HEK293 (cell line): Measurements from ENCODE around the gene PBLD.

Experiments used
- EGR2 ChIP-seq: fragments of 450-650 bp; formaldehyde crosslinking; IDR thresholded peaks from 2 replicates; pipeline ENCODE4 v1.5.1; 2016; ENCODE audit warnings: low read depth, missing biosample characterization, missing genetic modification characterization
- GLIS1 ChIP-seq: fragments of 450-650 bp; formaldehyde crosslinking; IDR thresholded peaks from 2 replicates; pipeline ENCODE4 v1.5.1; 2016; ENCODE audit warnings: missing biosample characterization, missing genetic modification characterization
- KLF1 ChIP-seq: fragments of 450-650 bp; formaldehyde crosslinking; IDR thresholded peaks from 2 replicates; pipeline ENCODE4 v1.5.1; 2016; ENCODE audit warnings: missing biosample characterization, missing genetic modification characterization
- OSR2 ChIP-seq: fragments of 450-650 bp; formaldehyde crosslinking; IDR thresholded peaks from 2 replicates; pipeline ENCODE4 v1.5.1; 2016; ENCODE audit warnings: missing biosample characterization, missing genetic modification characterization
- REPIN1 ChIP-seq: fragments of 450-650 bp; formaldehyde crosslinking; IDR thresholded peaks from 2 replicates; pipeline ENCODE4 v1.5.1; 2017; ENCODE audit warnings: missing biosample characterization, missing genetic modification characterization, low read depth
- TCF7L2 ChIP-seq: IDR thresholded peaks from 2 replicates; pipeline ENCODE4 v1.6.1; 2011; ENCODE audit warnings: low read depth, mild to moderate bottlenecking, inconsistent platforms, low read length, moderate library complexity, borderline replicate concordance
- YY2 ChIP-seq: fragments of 450-650 bp; formaldehyde crosslinking; IDR thresholded peaks from 2 replicates; pipeline ENCODE4 v1.5.1; 2016; ENCODE audit warnings: missing biosample characterization, missing genetic modification characterization
- ZBTB17 ChIP-seq: fragments of 450-650 bp; formaldehyde crosslinking; IDR thresholded peaks from 2 replicates; pipeline ENCODE4 v1.5.1; 2016; ENCODE audit warnings: missing biosample characterization, missing genetic modification characterization
- ZBTB48 ChIP-seq: fragments of 450-650 bp; formaldehyde crosslinking; IDR thresholded peaks from 2 replicates; pipeline ENCODE4 v1.5.1; 2016; ENCODE audit warnings: missing biosample characterization, missing genetic modification characterization
- ZNF211 ChIP-seq: fragments of 450-650 bp; formaldehyde crosslinking; IDR thresholded peaks from 2 replicates; pipeline ENCODE4 v1.5.1; 2016; ENCODE audit warnings: low read depth, missing biosample characterization, missing genetic modification characterization
- ZNF274 ChIP-seq, 2 experiments: fragments of 200-500 bp in 1 of 2; fragments of 450-650 bp in 1 of 2; sonication (Bioruptor generic) in 1 of 2; formaldehyde crosslinking in 1 of 2; IDR thresholded peaks; 2 replicates each; pipeline versions ENCODE4 v1.5.1 to v1.6.1; 2014 to 2016; ENCODE audit warnings: borderline replicate concordance in 1 of 2, inconsistent platforms in 1 of 2, low read length in 1 of 2, missing biosample characterization in 1 of 2, missing genetic modification characterization in 1 of 2
- ZNF350 ChIP-seq: fragments of 450-650 bp; formaldehyde crosslinking; IDR thresholded peaks from 2 replicates; pipeline ENCODE4 v1.5.0; 2017; ENCODE audit warnings: missing biosample characterization, mild to moderate bottlenecking, missing genetic modification characterization
- ZNF777 ChIP-seq: fragments of 450-650 bp; formaldehyde crosslinking; IDR thresholded peaks from 2 replicates; pipeline ENCODE4 v1.5.1; 2017; ENCODE audit warnings: missing biosample characterization, missing genetic modification characterization, borderline replicate concordance
- ZNF791 ChIP-seq: fragments of 450-650 bp; formaldehyde crosslinking; IDR thresholded peaks from 2 replicates; pipeline ENCODE4 v1.5.1; 2016; ENCODE audit warnings: missing biosample characterization, missing genetic modification characterization
- TF ChIP-seq, protein P1 (sequence below): fragments of 450-650 bp; formaldehyde crosslinking; IDR thresholded peaks from 2 replicates; pipeline ENCODE4 v1.5.1; 2016; ENCODE audit warnings: missing biosample characterization, missing genetic modification characterization
- TF ChIP-seq, protein P2 (sequence below): fragments of 450-650 bp; formaldehyde crosslinking; conservative IDR thresholded peaks from 2 replicates; pipeline ENCODE4 v1.5.1; 2016; ENCODE audit warnings: low read depth, missing biosample characterization, missing genetic modification characterization
- TF ChIP-seq, protein P3 (sequence below): fragments of 450-650 bp; formaldehyde crosslinking; IDR thresholded peaks from 2 replicates; pipeline ENCODE4 v1.5.1; 2016; ENCODE audit warnings: missing biosample characterization, missing genetic modification characterization
- TF ChIP-seq, protein P4 (sequence below): fragments of 450-650 bp; formaldehyde crosslinking; IDR thresholded peaks from 2 replicates; pipeline ENCODE4 v1.5.1; 2016; ENCODE audit warnings: missing biosample characterization, missing genetic modification characterization, low read depth
- TF ChIP-seq, protein P5 (sequence below): fragments of 450-650 bp; formaldehyde crosslinking; IDR thresholded peaks from 2 replicates; pipeline ENCODE4 v1.5.0; 2017; ENCODE audit warnings: missing biosample characterization, missing genetic modification characterization, borderline replicate concordance
- TF ChIP-seq, protein P6 (sequence below): fragments of 450-650 bp; formaldehyde crosslinking; IDR thresholded peaks from 2 replicates; pipeline ENCODE4 v1.5.1; 2016; ENCODE audit warnings: missing biosample characterization, missing genetic modification characterization
- TF ChIP-seq, protein P7 (sequence below): fragments of 450-650 bp; formaldehyde crosslinking; optimal IDR thresholded peaks from 2 replicates; pipeline ENCODE3; 2016; ENCODE audit warnings: missing biosample characterization, mild to moderate bottlenecking, missing genetic modification characterization
- TF ChIP-seq, protein P8 (sequence below): fragments of 450-650 bp; formaldehyde crosslinking; IDR thresholded peaks from 2 replicates; pipeline ENCODE4 v1.5.1; 2016; ENCODE audit warnings: missing biosample characterization, missing genetic modification characterization

The PBLD gene

DNA sequence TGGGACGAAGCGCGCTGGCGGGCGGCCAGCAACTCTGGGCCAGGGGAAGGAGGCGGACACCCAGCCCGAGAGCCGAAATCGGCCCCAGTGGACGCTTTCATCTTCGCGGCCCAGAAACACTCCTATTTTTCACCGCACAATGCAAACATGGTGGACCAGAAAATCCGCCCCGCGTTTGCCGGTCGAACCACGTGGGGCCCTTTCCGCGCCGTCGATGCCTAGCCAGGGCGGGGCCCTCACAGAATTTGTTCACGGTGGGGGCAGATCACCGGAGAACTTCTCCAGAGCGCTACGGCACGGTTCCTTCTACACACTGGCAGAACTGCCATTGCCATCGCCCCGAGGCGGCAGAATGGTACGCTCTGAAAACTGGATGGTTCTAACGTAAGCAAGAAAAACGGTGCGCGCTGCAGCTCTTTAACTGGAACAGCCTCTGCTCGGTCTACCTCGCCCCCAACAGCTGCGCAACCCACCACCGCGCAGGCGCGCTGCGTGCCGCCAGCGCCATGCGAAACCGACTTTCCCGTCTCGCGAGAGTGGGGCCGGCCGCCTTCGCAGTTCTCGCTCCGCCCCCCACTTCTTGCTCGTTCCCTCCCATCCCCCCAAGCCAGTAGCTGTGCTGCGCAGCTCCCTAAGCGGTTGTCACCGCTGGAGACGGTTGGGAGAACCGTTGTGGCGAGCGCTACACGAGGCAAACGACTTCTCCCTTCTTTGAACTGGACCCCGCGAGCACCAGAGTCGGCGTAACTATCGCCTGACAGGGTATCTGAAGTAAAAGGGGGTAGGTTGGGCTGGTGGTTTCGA is 1.1 kb downstream of the PBLD start, which contains the start of gene HNRNPH3 (continued):
- TF ChIP-seq, protein P1, sequence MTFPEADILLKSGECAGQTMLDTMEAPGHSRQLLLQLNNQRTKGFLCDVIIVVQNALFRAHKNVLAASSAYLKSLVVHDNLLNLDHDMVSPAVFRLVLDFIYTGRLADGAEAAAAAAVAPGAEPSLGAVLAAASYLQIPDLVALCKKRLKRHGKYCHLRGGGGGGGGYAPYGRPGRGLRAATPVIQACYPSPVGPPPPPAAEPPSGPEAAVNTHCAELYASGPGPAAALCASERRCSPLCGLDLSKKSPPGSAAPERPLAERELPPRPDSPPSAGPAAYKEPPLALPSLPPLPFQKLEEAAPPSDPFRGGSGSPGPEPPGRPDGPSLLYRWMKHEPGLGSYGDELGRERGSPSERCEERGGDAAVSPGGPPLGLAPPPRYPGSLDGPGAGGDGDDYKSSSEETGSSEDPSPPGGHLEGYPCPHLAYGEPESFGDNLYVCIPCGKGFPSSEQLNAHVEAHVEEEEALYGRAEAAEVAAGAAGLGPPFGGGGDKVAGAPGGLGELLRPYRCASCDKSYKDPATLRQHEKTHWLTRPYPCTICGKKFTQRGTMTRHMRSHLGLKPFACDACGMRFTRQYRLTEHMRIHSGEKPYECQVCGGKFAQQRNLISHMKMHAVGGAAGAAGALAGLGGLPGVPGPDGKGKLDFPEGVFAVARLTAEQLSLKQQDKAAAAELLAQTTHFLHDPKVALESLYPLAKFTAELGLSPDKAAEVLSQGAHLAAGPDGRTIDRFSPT (tag by site-specific recombination), result peak; percentile 60
- TF ChIP-seq ZNF791 (tag by site-specific recombination), result no peak
- TF ChIP-seq OSR2 (tag by site-specific recombination), result peak; percentile 94
- TF ChIP-seq, protein P2, sequence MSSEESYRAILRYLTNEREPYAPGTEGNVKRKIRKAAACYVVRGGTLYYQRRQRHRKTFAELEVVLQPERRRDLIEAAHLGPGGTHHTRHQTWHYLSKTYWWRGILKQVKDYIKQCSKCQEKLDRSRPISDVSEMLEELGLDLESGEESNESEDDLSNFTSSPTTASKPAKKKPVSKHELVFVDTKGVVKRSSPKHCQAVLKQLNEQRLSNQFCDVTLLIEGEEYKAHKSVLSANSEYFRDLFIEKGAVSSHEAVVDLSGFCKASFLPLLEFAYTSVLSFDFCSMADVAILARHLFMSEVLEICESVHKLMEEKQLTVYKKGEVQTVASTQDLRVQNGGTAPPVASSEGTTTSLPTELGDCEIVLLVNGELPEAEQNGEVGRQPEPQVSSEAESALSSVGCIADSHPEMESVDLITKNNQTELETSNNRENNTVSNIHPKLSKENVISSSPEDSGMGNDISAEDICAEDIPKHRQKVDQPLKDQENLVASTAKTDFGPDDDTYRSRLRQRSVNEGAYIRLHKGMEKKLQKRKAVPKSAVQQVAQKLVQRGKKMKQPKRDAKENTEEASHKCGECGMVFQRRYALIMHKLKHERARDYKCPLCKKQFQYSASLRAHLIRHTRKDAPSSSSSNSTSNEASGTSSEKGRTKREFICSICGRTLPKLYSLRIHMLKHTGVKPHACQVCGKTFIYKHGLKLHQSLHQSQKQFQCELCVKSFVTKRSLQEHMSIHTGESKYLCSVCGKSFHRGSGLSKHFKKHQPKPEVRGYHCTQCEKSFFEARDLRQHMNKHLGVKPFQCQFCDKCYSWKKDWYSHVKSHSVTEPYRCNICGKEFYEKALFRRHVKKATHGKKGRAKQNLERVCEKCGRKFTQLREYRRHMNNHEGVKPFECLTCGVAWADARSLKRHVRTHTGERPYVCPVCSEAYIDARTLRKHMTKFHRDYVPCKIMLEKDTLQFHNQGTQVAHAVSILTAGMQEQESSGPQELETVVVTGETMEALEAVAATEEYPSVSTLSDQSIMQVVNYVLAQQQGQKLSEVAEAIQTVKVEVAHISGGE (tag by site-specific recombination), result 0 out of 2 replicates have a peak, but pooled peaks have one; percentile 22
- peak; percentile 91 for TF ChIP-seq ZBTB48 (tag by site-specific recombination)
- TF ChIP-seq YY2 (tag by site-specific recombination), result no peak
- TF ChIP-seq ZBTB17 (tag by site-specific recombination), result peak; percentile 88
- TF ChIP-seq TCF7L2, result no peak
- TF ChIP-seq, protein P3, sequence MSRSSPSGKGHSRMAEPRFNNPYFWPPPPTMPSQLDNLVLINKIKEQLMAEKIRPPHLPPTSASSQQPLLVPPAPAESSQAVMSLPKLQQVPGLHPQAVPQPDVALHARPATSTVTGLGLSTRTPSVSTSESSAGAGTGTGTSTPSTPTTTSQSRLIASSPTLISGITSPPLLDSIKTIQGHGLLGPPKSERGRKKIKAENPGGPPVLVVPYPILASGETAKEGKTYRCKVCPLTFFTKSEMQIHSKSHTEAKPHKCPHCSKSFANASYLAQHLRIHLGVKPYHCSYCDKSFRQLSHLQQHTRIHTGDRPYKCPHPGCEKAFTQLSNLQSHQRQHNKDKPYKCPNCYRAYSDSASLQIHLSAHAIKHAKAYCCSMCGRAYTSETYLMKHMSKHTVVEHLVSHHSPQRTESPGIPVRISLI (tag by site-specific recombination), result no peak
- TF ChIP-seq GLIS1 (tag by site-specific recombination), result peak; percentile 66
- TF ChIP-seq ZNF211 (tag by site-specific recombination), result no peak
- peak; percentile 72; the same call in 1 of the 2 replicates for TF ChIP-seq ZNF777 (tag by site-specific recombination)
- TF ChIP-seq, protein P4, sequence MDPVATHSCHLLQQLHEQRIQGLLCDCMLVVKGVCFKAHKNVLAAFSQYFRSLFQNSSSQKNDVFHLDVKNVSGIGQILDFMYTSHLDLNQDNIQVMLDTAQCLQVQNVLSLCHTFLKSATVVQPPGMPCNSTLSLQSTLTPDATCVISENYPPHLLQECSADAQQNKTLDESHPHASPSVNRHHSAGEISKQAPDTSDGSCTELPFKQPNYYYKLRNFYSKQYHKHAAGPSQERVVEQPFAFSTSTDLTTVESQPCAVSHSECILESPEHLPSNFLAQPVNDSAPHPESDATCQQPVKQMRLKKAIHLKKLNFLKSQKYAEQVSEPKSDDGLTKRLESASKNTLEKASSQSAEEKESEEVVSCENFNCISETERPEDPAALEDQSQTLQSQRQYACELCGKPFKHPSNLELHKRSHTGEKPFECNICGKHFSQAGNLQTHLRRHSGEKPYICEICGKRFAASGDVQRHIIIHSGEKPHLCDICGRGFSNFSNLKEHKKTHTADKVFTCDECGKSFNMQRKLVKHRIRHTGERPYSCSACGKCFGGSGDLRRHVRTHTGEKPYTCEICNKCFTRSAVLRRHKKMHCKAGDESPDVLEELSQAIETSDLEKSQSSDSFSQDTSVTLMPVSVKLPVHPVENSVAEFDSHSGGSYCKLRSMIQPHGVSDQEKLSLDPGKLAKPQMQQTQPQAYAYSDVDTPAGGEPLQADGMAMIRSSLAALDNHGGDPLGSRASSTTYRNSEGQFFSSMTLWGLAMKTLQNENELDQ (tag by site-specific recombination), result no peak
- peak; percentile 66; the same call in 1 of the 2 replicates for TF ChIP-seq REPIN1
- peak; percentile 88 for TF ChIP-seq EGR2 (tag by site-specific recombination)
- TF ChIP-seq, protein P5, sequence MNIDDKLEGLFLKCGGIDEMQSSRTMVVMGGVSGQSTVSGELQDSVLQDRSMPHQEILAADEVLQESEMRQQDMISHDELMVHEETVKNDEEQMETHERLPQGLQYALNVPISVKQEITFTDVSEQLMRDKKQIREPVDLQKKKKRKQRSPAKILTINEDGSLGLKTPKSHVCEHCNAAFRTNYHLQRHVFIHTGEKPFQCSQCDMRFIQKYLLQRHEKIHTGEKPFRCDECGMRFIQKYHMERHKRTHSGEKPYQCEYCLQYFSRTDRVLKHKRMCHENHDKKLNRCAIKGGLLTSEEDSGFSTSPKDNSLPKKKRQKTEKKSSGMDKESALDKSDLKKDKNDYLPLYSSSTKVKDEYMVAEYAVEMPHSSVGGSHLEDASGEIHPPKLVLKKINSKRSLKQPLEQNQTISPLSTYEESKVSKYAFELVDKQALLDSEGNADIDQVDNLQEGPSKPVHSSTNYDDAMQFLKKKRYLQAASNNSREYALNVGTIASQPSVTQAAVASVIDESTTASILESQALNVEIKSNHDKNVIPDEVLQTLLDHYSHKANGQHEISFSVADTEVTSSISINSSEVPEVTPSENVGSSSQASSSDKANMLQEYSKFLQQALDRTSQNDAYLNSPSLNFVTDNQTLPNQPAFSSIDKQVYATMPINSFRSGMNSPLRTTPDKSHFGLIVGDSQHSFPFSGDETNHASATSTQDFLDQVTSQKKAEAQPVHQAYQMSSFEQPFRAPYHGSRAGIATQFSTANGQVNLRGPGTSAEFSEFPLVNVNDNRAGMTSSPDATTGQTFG (tag by site-specific recombination), result no peak
- no peak for TF ChIP-seq ZNF274 (IDR thresholded peaks at IDR 0.05; ENCODE audit: low read length)
- TF ChIP-seq ZNF274 (tag by site-specific recombination; IDR thresholded peaks at IDR 0.05; ENCODE audit: borderline replicate concordance), result no peak
- TF ChIP-seq, protein P6, sequence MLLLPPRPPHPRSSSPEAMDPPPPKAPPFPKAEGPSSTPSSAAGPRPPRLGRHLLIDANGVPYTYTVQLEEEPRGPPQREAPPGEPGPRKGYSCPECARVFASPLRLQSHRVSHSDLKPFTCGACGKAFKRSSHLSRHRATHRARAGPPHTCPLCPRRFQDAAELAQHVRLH, result peak; percentile 55
- TF ChIP-seq, protein P7, sequence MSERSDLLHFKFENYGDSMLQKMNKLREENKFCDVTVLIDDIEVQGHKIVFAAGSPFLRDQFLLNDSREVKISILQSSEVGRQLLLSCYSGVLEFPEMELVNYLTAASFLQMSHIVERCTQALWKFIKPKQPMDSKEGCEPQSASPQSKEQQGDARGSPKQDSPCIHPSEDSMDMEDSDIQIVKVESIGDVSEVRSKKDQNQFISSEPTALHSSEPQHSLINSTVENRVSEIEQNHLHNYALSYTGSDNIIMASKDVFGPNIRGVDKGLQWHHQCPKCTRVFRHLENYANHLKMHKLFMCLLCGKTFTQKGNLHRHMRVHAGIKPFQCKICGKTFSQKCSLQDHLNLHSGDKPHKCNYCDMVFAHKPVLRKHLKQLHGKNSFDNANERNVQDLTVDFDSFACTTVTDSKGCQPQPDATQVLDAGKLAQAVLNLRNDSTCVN, result peak; percentile 51
- peak; percentile 73 for TF ChIP-seq KLF1 (tag by site-specific recombination)
- TF ChIP-seq ZNF350 (tag by site-specific recombination), result no peak
- TF ChIP-seq, protein P8, sequence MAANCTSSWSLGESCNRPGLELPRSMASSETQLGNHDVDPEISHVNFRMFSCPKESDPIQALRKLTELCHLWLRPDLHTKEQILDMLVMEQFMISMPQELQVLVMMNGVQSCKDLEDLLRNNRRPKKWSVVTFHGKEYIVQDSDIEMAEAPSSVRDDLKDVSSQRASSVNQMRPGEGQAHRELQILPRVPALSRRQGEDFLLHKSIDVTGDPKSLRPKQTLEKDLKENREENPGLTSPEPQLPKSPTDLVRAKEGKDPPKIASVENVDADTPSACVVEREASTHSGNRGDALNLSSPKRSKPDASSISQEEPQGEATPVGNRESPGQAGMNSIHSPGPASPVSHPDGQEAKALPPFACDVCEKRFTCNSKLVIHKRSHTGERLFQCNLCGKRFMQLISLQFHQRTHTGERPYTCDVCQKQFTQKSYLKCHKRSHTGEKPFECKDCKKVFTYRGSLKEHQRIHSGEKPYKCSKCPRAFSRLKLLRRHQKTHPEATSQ, result no peak
